ENCODE measurements around the gene SLIT3. TPM values are rescaled to one million over a fixed set of nuclear protein-coding genes. Genes with fewer than 3 reads are reported as not detected.
A peak's percentile ranks its signal among the peaks of the same experiment; 100 is the strongest.

Gene SLIT3
- total and polyA plus RNA-seq, 2 donors (not counting 3 experiments of a cell fraction or from before 2014, with no cell fraction given), result 0.90 to 1.0 TPM

- TF ChIP-seq, protein P1, sequence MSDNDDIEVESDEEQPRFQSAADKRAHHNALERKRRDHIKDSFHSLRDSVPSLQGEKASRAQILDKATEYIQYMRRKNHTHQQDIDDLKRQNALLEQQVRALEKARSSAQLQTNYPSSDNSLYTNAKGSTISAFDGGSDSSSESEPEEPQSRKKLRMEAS (IDR thresholded peaks at IDR 0.05; ENCODE audit: insufficient read depth, insufficient read length), result no peak
- TF ChIP-seq MYC (IDR thresholded peaks at IDR 0.05; ENCODE audit: low read depth, low read length) (no peak), FOS (IDR thresholded peaks at IDR 0.05; ENCODE audit: borderline replicate concordance, insufficient read depth, low read length) (peak; percentile 26)
- H3K27ac ChIP-seq (ENCODE audit: insufficient read depth, low read depth, low read length), result peak overlapping the region; percentile 34
- dilution Hi-C loops (cut with MboI; ENCODE audit: extremely low pct_ligation_motif_present, low sequenced_read_pairs) (no loop called here), intact Hi-C loops (cut with micrococcal nuclease) (no loop called here)
- no peak overlapping the region for H3K9ac ChIP-seq (replicated peaks; ENCODE audit: extremely low read depth, insufficient read depth, low read length)
- DNase-seq (ENCODE audit: low read depth, low spot score) (peak; percentile 4), FAIRE-seq (peak; percentile 31)
- H3K79me2 ChIP-seq (ENCODE audit: control insufficient read depth, insufficient read depth, low read length), result no peaks in the 10 kb centered on the region
- H2AFZ ChIP-seq (ENCODE audit: low read depth, low read length), result peak overlapping the region; percentile 67
- no peaks in the 10 kb centered on the region for H3K9me3 ChIP-seq (replicated peaks; ENCODE audit: control insufficient read depth, insufficient read depth, low read length)
- no peaks in the 10 kb centered on the region for H4K20me1 ChIP-seq (replicated peaks; ENCODE audit: control insufficient read depth, extremely low read depth, insufficient read depth, low read length)
- no peaks in the 10 kb centered on the region for H3K27me3 ChIP-seq (ENCODE audit: control insufficient read depth in 2 of 2, insufficient read depth in 2 of 2, low read length in 2 of 2)
- ChIA-PET POLR2A (no interaction called here), CTCF (interaction anchor here (0.7 kb wide), 1 partner anchor 14 kb away, joined by 3 read pairs; no protein-coding TSS in a partner anchor)
- H3K4me2 ChIP-seq (ENCODE audit: insufficient read depth, low read length), result no peak overlapping the region
- no peaks in the 10 kb centered on the region for H3K9me1 ChIP-seq (replicated peaks; ENCODE audit: control insufficient read depth, extremely low read depth, insufficient read depth, low read length)
- no peaks in the 10 kb centered on the region for H3K36me3 ChIP-seq (ENCODE audit: control insufficient read depth in 2 of 2, extremely low read depth in 1 of 2, insufficient read depth in 2 of 2, low read length in 2 of 2)
- no peak overlapping the region for H3K4me3 ChIP-seq (replicated peaks in 1 of 3; ENCODE audit: insufficient read depth in 1 of 3, low read depth in 1 of 3, low read length in 3 of 3)
- BruUV-seq (replicated peaks), result no TSS peak
- H3K4me1 ChIP-seq (ENCODE audit: control insufficient read depth, extremely low read depth, insufficient read depth, low read length), result peaks cover 19% of the 10 kb centered on the region
Measured at GRCh38 chr5:168714046-168714445, 586.9 kb downstream of the SLIT3 start.

DNA sequence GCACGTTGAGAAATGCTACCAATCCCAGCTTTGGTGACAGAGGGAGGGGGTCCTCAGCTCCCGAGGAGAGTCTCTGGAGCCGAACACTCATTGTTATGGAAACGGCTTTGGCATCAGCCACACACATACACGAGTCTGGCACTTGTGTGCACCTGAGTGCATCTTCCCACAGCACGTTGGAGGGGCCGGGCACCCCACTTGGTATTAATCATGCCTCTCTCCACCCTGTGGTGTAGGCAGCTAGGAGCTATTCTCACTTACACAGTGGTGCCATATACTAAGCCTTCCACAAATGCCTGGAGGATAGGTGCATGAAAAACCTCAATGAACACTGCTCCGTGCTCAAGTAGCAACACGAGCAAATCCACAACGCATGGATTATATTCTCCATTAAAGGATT lies 587.9 kb downstream of the SLIT3 start:
- no peaks in the 10 kb centered on the region for H3K79me2 ChIP-seq (ENCODE audit: control insufficient read depth, insufficient read depth, low read length)
- peak overlapping the region; percentile 13 for H3K4me2 ChIP-seq (ENCODE audit: insufficient read depth, low read length)
- no peaks in the 10 kb centered on the region for H3K9me1 ChIP-seq (replicated peaks; ENCODE audit: control insufficient read depth, extremely low read depth, insufficient read depth, low read length)
- TSS peak; percentile 81 for BruUV-seq (replicated peaks)
- DNase-seq (ENCODE audit: low read depth, low spot score) (no peak), FAIRE-seq (no peak)
- dilution Hi-C loops (cut with MboI; ENCODE audit: extremely low pct_ligation_motif_present, low sequenced_read_pairs), result no loop called here
- CTCF ChIA-PET, result interaction anchor here (0.9 to 1.0 kb wide), 3 partner anchors 31 to 274 kb away, joined by 3 to 4 read pairs (median 4); no protein-coding TSS in a partner anchor
- H3K36me3 ChIP-seq (ENCODE audit: control insufficient read depth in 2 of 2, extremely low read depth in 1 of 2, insufficient read depth in 2 of 2, low read length in 2 of 2), result no peaks in the 10 kb centered on the region
- intact Hi-C loops (cut with micrococcal nuclease), result no loop called here
- no peak overlapping the region for H3K4me3 ChIP-seq (replicated peaks in 1 of 3; ENCODE audit: insufficient read depth in 1 of 3, low read depth in 1 of 3, low read length in 3 of 3)
- no peaks in the 10 kb centered on the region for H4K20me1 ChIP-seq (replicated peaks; ENCODE audit: control insufficient read depth, extremely low read depth, insufficient read depth, low read length)
- H3K9ac ChIP-seq (replicated peaks; ENCODE audit: extremely low read depth, insufficient read depth, low read length), result no peak overlapping the region
- no peaks in the 10 kb centered on the region for H3K27me3 ChIP-seq (ENCODE audit: control insufficient read depth in 2 of 2, insufficient read depth in 2 of 2, low read length in 2 of 2)
- H3K4me1 ChIP-seq (ENCODE audit: control insufficient read depth, extremely low read depth, insufficient read depth, low read length), result peaks cover 19% of the 10 kb centered on the region
- no peak overlapping the region for H2AFZ ChIP-seq (ENCODE audit: low read depth, low read length)
- POLR2A ChIA-PET, result no interaction called here
- TF ChIP-seq POLR2AphosphoS5 (IDR thresholded peaks at IDR 0.05; ENCODE audit: insufficient read depth, low read depth, low read length) (no peak), FOS (IDR thresholded peaks at IDR 0.05; ENCODE audit: borderline replicate concordance, insufficient read depth, low read length) (no peak), CTCF (IDR thresholded peaks at IDR 0.05; ENCODE audit: extremely low read depth in 1 of 2, insufficient read depth in 1 of 2, low read depth in 1 of 2, low read length in 2 of 2) (no peak), JUN (IDR thresholded peaks at IDR 0.05; ENCODE audit: borderline replicate concordance, insufficient read depth, insufficient read length, low read depth) (no peak), GATA2 (IDR thresholded peaks at IDR 0.05; ENCODE audit: insufficient read depth, insufficient read length, low read depth, low read length) (no peak), EZH2 (IDR thresholded peaks at IDR 0.05; ENCODE audit: borderline replicate concordance, low read depth, low read length, severe bottlenecking) (no peak)
- TF ChIP-seq, protein P1 (IDR thresholded peaks at IDR 0.05; ENCODE audit: insufficient read depth, insufficient read length), result no peak
- peak overlapping the region; percentile 72 for H3K27ac ChIP-seq (ENCODE audit: insufficient read depth, low read depth, low read length)
- no peaks in the 10 kb centered on the region for H3K9me3 ChIP-seq (replicated peaks; ENCODE audit: control insufficient read depth, insufficient read depth, low read length)
